ENCODE data around the gene CCR1.

CCR1 gene

GRCh38 chr3:46222435-46223161, 14.5 kb upstream of the CCR1 start:
- H3K4me3 ChIP-seq (ENCODE audit: low read length): no peak overlapping the region
- no peak for TF ChIP-seq ZNF274 (IDR thresholded peaks at IDR 0.05; ENCODE audit: low read depth, low read length)

DNA sequence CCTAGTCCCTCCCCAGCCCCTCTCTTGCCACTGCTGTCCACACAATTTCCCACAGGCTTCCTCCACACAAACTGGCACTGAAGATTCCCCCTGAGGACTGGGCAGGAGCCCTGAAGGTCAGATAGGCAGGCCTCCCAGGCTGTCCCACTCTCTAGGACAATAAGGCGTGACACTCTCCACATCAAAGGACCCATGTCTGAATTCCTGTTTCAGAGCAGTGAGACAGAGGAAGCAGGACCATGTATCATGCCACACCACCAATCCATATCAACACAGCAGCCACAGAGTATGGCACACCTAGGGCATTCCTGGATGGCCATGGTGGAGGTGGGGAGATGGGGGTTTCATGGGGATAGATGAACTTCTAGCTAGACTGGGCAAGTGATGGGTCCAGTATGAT, 13.8 kb upstream of the CCR1 start:
- no peak for TF ChIP-seq ZNF274 (IDR thresholded peaks at IDR 0.05; ENCODE audit: low read depth, low read length)
- H3K4me3 ChIP-seq (ENCODE audit: low read length): no peak overlapping the region

GRCh38 chr3:46221391-46221790, 13.3 kb upstream of the CCR1 start:
- TF ChIP-seq ZNF274 (IDR thresholded peaks at IDR 0.05; ENCODE audit: low read depth, low read length): no peak
- H3K4me3 ChIP-seq (ENCODE audit: low read length): no peak overlapping the region

GRCh38 chr3:46218196-46218709, 10.1 kb upstream of the CCR1 start:
- H3K4me3 ChIP-seq (ENCODE audit: low read length): no peak overlapping the region
- no peak for TF ChIP-seq ZNF274 (IDR thresholded peaks at IDR 0.05; ENCODE audit: low read depth, low read length)

DNA sequence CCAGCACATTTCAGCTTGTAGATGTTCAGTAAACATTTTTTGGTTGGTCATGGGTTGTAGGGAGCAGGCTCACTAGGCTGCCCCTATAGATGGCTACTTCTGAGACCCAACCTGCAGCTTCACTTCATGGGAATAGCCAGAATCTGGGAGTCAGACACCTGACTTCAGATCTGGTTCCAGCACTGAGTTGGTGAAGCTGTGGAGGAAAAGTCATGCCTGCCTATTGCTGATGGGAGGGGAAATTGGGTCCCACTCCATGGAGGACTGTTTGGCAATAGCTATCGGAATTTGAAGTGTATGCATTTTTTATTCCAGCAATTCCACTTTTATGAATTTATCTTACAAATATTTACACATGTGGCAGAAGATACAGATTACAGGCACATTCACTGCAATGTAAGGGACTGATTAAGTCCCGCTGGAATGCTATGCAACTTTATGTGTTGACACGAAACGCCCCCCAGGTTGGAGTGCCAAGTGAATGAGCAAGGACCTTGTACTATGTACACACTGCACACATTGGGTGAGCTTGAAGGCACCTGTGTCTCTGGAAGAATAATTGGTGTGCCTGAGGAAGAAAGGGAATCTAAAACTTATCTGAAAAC, 7.8 kb upstream of the CCR1 start:
- no peak overlapping the region for H3K4me3 ChIP-seq (ENCODE audit: low read length)
- TF ChIP-seq ZNF274 (IDR thresholded peaks at IDR 0.05; ENCODE audit: low read depth, low read length): no peak

DNA sequence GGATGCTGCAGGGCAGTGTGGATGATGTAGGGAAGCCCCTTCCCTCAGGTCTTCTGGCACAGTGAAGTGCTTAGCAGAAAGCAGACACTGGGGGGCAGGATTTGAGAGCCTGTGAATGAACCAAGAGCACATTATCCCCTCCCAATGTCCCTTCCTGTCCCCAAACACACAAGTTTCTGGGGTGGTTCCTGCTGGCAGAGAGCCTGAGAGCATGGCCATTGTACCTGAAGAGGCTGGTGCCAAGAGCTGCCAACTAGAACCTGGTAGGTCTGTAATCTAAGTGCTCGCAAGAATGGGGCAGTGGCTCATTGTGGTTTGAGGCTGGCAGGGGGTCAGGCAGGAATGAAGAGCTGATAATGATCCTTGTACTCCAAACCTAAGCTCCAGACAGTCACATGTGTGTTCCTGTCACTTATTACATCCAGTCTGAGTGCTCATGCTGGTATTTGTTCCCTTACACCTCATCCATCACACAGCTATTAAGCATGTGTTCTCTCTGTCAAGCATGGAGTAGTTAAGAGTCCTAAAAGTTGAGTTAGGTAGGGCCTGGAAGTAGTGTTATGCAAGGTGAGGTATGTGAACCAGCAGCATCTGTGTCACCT, 6.7 kb upstream of the CCR1 start:
- no peak overlapping the region for H3K4me3 ChIP-seq (ENCODE audit: low read length)
- TF ChIP-seq ZNF274 (IDR thresholded peaks at IDR 0.05; ENCODE audit: low read depth, low read length): no peak

- H3K4me3 ChIP-seq (ENCODE audit: low read length): no peak overlapping the region
- TF ChIP-seq ZNF274 (IDR thresholded peaks at IDR 0.05; ENCODE audit: low read depth, low read length): no peak
Measured at GRCh38 chr3:46213201-46213600, 5.1 kb upstream of the CCR1 start.

DNA sequence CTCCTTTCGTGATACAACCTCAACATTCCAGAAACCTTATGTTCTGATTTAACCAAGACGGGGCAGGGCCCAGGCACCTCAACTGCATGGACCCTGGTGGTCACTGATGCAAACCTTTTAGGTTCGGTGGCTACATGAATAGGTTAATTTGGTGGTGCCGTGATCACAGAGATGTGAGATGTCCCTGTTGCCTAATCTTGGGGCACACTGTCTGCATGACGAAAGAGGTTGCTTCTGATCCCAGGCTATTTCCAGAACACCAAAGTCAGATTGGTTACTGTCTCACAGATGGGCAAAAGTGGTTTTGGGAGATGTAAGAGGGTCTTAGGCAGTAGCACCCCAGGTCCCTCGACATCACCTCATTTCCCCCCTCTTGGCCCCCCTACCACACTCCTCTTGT, 4.0 kb upstream of the CCR1 start:
- no peak overlapping the region for H3K4me3 ChIP-seq (ENCODE audit: low read length)
- TF ChIP-seq ZNF274 (IDR thresholded peaks at IDR 0.05; ENCODE audit: low read depth, low read length): no peak

GRCh38 chr3:46209746-46210470, 1.8 kb upstream of the CCR1 start:
- TF ChIP-seq ZNF274 (IDR thresholded peaks at IDR 0.05; ENCODE audit: low read depth, low read length): no peak

GRCh38 chr3:46209053-46209452, 940 bp upstream of the CCR1 start:
- H3K4me3 ChIP-seq (ENCODE audit: low read length): no peak overlapping the region
- no peak for TF ChIP-seq ZNF274 (IDR thresholded peaks at IDR 0.05; ENCODE audit: low read depth, low read length)

More at GRCh38 chr3:46209746-46210470, 1.8 kb upstream of the CCR1 start:
- H3K4me3 ChIP-seq (ENCODE audit: low read length): no peak overlapping the region

DNA sequence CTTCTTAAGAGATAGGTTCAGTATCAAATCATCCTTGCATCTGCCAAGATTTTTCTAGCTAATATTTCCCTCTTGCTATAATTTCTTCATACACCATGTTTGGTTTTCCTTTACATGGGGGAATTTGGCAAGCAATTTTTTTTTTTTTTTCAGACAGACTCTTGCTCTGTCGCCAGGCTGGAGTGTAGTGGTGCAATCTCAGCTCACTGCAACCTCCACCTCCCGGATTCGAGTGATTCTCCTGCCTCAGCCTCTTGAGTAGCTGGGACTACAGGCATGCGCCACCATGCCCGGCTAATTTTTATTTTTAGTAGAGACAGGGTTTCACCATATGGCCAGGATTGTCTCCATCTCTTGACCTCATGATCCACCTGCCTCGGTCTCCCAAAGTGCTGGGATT, 599 bp downstream of the CCR1 start:
- peak overlapping the region; percentile 50; the same call in 1 of the 2 replicates for H3K4me3 ChIP-seq (ENCODE audit: low read length)

DNA sequence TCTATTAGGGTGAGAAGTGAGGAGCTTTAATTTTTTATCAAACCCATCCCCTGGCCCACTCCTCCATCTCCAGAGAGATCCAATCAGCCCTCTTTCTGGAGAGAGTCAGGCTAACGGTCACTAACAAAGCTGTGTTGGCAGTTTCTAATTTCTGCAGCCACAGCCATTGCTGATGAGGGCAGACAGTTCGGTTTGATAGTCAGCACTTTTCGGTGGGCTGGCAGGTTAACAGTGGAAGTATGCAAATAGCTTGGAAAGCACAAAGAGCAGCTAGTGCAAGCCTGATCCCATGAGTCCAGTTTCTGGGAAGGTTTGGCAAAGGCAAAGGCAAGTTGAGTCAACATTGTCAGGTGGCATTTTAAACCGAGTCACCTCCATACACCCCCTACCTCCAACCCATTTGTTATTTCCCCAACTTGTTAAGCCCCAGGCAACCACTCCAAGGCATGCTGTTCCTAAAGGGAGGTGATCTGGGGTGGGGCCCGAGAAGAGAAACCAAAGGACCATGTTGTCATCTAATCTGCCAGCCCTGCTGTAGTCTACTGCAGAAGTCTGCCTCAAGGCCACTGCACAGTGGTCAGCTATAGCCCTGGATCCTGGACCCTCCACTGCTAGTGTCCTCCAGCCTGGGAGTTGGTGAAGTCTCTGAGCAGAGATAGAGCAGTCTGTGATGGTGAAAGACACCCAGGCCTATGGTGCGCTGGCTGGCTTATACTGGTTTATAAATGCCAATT, 1.7 kb downstream of the CCR1 start:
- peak overlapping the region; percentile 50; the same call in 1 of the 2 replicates for H3K4me3 ChIP-seq (ENCODE audit: low read length)
- TF ChIP-seq ZNF274 (IDR thresholded peaks at IDR 0.05; ENCODE audit: low read depth, low read length): no peak

DNA sequence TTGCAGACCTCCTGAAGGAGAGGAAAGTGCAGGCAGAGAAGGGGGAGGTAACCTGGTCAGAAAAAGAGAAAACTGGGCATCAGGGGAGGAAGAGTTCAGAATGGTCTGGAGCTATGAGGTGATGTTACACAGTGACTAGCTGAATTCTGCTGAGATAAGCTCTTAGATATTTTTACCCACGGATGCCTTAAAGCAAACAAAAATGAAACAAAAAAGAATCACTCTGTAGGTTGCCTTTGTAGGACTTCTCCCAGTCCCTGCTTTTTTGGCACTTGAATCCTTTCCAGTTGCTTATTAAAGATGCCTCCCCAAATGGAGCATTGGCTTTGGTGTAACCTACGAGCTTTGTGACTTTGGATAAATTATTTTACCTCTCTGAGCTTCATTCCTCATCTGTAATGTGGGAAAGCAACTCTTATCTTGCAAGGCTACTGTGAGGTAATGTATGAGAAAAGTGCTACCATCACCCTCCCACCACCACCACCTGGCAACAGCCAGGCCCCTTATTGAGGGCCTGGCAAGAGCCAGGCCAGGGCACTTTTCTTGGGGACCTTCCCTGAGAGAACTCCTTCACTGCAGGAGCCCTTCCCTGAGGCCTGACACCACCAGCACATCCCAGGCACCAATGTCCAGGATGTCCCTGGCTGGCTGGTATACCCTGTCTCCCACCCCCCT, 2.7 kb downstream of the CCR1 start:
- no peak for TF ChIP-seq ZNF274 (IDR thresholded peaks at IDR 0.05; ENCODE audit: low read depth, low read length)
- no peak overlapping the region; the same call in 1 of the 2 replicates for H3K4me3 ChIP-seq (ENCODE audit: low read length)
